NCI-H1930 (cell line): ENCODE results near the gene DAGLA.

Experiments
- DNase-seq, 2 experiments: peaks; one replicate each; lab custom pipeline; 2025; lab: John Stamatoyannopoulos, UW

The DAGLA gene

DNA sequence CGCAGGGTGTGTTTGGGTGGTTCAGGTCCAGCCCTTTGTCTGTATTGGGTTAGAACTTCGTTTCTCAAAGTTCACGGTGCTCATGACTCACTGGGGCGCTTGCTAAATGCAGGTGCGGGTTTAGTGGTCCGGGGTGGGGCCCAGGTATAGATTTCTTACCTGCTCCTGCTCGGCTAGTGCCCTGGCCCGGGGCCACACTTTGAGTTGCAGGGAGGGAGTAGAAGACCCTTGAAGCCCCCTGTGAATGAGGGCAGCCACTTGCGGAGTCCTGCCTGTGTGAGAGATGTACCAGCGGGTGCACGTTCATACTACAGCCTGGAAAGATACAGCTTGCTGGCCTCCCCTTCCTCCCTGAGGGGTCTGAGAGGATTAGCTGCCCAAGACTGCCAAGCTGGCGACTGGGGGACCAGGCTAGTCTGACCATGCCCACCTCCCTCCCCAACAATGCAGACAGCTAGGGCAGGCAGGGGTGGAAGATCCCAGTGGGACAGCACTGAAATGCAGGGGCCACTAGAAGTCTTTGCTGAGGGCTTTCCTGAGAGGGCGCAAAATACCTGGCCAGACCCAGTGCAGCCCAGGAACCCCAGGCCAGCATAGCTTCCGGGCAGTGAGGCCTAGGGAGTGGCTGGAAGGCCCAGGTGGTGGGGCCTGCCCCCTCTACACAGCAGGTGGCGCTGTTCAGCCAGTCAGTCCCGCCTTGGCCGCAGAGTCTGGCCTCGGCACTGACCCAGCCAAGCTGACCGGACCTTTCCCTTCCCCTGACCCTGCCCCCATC, 67.2 kb downstream of the DAGLA start:
- DNase-seq = peak in 1 of 2 experiments; percentile 44

DNA sequence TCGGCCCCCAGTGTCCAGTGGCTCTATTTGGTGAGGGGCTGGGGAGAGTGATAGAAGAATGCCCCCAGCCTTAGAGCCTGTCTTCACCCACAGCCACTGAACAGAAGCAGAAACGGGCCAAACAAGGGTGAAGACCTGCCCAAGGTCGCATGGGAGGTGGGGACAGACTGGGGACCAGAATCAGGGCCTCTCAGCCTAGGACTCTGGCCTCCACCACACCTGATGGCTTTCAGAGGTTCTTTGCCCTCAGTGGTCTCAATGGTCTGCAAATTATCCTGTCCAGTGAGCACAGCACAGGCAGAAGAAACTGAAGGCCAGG, 67.7 kb downstream of the DAGLA start:
- DNase-seq = no peak

DNA sequence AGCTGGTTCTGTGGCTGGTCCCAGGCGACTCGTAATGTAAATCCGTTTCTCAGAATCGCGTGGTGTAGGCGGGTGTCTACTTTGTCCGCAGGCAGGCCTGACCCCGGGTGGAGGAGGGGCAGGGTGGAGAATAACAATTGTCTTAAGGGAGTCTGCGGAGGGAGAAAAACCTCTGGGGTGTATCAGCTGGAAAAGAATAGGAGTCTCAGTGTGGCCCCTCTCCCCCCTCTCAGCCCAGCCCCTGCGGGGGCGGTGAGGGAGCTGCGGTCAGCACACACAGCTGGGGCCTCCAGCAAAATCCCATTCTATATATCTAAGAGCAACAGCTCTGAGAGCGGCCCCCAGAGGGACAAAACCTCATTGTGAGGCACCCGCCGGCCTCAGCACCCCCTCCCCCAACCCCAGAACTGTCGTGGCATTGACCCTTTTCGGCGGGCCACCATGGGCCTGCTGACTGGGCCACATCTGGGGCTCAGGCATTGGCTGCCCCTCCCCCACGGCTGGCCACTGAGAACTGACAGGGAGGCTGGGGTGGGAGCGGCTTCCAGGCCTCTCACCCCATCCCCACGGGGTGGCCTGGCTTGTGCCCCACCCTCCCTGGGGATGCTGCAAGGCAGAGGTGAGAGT, 69.5 kb downstream of the DAGLA start:
- no peak for DNase-seq

DNA sequence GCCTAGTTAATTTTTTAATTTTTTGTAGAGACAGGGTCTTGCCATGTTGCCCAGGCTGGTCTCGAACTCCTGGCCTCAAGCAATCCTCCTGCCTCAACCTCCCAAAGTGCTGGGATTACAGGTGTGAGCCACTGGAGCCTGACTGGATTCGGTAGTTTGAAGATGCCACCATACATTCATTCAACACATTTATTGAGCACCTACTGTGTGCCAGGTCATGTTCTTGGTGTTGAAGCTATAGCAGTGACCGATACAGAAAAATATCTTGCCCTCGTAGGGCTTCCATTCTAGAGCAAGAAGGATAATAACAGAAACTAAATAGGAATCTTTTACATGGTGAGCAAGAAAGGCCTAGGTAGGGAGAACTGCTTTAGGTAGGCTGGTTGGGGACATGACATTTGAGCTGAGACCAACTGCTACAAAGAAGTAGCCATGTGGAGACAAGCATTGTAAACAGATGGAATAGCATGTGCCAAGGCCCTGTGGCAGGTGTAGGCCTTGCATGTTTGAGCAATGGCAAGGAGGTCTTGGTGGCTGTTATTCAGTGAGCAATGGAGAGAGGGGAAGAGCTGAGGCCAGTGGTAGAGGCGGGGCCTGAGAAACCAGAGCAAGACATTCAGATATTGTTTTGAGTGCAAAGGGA, 70.6 kb downstream of the DAGLA start:
- DNase-seq = no peak

DNA sequence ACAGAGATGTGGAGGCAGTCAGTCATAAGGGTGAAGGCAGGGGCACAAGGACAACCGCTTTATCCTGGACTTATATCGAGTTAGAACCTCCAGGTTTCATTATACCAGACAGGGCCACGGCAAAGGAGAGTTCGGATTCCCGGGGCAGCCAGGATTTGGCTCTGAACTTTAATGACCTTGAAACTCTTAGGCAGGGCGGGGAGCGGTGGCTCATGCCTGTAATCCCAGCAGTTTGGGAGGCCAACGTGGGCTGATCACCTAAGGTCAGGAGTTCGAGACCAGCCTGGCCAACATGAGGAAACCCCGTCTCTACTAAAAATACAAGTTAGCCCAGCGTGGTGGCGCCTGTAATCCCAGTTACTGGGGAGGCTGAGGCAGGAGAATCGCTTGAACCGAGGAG, 71.2 kb downstream of the DAGLA start:
- DNase-seq = no peak

DNA sequence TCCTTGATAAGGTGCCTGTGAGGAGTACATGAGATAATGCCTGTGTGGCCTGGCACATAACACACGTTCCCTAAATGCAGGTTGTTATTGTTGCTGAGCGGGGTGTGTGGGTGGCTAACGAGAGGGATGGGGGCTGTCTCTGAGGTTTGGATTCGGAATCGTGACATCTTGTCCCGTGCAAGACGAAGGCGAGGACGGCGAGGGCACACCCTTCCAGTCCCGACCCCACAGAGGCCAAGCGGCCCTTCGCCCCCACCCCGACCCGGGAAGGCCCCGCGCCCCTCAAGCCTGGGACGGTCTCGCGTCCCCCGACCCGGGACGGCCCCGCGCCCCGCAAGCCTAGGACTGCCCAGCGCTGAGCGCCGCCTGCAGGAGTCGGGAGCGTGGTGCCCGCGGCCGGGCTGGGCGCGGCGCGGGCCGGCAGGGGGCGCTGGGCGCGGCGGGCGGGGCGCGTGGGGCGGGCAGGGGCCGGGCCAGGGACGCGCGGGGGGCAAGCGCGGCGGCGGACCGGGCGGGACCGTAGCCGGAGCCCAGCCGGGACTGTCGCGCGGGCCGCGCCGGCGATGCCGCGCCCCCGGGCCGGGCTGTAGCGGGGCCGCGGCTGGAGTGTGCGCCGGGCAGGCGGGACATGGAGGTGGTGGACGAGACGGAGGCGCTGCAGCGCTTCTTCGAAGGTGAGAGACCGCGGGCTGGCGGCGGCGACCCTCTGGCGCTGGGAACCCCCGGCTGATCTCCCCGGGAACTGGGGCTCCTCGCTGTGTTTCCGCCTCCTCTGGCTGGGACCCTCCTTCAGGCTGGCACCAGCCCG, 72.1 kb downstream of the DAGLA start, which contains the start of gene MYRF:
Gene MYRF, plus strand, starts transcription at position 520 of the 808 bp plus-strand sequence. Its CDS starts 109 bp downstream, at position 629.
- peak; percentile 50 to 78 for DNase-seq

DNA sequence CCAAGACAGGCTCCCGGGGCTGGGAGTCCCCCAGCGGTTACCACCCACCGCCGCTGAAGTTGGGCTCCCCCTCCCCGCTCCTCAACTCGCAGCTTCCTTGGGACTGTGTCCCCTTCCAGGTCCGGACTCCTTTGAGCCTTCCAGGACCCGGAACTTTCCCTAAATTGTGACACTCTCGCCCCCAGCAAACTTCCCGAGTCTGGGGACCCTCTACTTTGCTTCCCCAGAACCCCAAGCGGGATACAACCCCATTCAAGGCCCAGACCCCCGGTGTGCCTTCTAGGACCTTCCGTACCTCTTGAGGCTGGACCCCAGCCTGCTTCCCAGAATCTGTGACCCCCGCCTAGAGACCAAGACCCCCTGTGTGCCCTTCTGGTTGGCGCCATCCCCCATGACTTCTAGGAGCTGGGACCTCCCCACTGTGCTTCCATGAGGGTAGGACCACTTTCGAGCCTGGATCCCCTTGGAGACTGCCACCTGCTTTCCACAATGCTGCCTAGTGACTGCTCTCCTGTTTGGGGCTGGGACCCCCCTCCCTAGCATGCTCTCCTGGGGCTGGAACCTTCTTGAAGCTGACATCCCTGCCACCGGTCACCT, 72.8 kb downstream of the DAGLA start:
- no peak for DNase-seq

DNA sequence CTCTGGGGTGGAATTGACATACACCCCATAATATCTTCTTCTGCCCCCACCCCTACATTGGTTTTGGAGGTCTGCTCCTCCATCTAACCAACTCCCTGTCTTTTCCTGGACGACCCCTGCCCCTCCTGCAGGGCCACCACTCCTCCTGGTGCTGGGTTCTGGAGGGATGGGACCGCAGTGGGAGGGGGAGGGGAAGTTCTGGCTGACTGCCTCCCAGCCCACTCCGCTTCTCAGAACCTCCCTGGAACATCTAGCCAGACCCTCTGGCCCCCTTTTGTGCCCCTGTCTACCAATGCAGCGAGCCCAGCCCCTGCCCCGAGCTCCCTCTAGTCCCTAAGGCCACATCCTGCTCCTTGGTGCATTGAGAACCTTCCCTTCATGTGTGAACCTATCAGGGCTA, 73.5 kb downstream of the DAGLA start:
- no peak for DNase-seq

DNA sequence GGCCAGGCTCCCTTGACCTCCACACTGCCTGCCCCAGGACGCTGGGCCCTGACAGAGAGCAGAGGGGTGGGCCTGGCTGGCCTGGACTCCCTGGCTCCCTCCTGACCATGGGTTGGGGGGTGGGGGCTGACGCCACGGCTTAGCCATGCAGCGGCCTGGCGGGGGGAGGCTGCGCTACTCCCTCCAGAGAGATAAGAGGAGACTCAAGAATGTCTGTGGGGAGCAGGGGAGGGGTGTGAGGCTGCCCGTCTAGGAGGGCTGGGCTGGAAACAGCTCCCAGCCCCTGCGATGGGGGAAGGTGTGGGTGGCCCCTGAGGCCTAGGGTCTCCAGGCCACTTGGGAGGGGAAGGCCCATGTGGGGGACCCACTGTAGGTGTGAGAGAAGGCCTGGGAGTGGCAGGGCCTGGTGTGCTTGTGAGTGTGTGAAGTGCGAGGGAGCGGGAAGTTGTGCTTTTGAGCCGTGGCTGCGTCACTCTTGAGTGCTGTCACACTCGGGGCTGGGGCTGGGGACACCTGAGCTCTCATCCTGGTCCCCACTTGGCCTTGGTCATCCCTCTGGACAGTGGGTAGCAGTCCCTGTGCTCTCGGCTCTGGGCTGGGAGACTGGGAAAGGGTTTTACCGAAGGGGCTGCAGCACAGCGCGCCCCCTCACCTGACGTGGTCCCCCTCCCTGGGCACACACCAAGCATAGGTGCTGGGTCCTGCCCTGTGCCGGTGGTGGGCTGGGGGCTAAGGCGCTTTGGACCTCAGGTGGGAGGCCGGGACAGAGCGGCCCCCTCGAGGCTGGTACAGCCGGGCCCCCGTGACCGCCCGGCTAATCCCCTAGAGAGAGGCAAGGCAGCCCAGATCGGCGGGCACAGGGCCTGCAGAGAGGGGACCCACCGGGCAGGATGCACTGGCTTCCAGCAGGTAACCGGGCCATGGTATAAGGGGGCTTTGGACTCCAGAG, 74.6 kb downstream of the DAGLA start:
- DNase-seq = no peak

DNA sequence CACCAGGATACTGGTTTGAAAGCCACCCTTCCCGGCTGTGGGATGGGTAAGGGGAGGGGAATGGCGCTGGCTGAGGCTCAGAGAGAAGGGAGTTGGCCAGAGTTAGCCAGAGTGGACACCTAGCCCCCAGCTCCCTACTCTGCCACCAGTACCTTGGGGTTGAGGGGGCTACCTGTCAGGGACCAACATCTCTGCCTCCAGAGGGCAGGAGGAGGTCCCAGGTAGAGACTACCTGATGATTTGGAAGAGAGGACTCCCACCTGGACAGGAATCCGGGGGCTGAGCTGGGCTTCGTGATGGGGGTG, 75.9 kb downstream of the DAGLA start:
- DNase-seq = no peak

DNA sequence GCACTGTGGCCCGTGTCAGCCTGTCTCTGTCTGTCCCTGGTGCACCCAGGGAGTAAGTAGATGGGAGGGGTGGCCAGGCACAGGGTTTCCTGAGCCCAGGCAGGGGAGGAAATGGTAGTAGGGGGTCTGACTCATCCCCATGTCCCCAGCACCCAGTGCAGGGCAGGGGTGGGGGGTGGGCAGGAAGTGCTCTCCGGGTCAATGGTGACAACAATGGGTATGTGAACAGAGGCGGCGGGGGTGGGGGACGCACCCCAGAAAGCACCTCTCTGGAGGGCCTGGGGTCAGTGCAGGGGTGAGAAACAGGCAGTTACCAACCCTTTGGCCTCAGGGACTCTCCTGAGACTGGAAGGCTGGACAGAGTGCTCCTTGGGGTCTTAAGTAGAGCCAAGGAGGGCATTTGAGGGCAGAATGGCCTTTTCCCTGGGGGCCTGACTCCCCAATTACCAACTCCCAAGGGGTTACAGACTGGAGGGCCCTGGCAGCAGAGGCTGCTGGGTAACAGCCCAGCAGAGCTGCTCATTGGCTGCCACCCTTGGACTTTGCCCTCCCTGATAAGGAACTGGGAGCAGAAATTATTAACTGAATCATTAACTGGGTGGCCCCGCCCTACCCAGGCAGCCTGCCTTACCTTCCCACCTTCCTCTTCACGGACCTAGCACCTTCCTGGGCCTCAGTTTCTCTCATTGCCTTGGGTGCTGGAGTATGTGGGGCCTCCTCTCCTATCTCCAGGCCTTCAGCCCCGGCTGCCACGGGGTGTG, 76.4 kb downstream of the DAGLA start:
- DNase-seq = no peak

DNA sequence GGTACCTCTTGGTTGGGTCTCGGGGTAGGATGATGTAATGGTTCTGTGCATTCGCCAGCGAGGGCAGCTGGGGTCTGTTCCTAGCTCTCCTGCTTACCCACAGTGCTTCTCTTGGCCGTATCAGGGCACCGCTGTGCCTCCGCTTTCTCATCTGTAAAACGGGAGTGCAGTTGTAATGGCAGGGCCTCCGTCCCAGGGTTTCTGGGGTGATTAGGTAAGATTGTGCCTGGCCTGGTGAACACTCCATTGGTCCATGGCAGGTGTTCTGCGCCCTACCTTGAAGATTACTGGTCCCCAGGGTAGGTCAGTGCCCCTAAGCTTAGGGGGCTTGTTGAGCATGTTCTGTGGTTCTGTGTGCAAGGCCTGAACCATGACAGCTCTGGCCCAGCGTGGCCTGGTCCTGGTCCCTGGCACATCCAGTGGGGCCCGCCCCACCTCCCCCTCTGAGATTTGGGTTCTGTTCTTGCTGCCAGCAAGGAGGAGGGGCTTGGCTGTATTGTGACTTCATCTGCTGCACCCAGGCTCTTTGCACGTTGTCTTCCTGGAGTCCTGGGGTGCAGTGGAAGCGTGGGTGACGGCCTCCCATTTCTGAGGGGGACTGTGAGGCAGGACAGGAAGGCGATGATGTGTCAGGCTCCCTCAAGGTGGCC, 77.1 kb downstream of the DAGLA start:
- no peak for DNase-seq

DNA sequence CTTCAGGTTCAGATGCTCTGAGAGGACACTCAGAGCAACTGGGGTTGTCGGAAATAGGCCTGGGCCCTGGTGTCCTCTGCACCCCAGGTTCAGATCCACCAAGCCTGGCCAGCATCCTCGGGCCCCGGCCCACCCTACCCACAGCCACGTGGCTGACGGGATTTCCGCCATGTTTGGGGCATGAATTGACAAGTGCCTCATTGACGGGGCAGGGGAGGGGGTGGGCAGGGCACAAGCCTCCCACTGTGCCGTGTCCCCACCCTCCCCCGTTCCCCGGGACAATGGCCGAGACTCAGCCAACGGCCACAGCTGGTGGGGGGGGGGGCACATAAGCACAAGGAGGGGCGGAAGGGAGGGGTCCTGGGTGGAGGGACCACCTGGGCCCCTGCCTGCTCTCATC, 80.8 kb downstream of the DAGLA start:
- no peak for DNase-seq

DNA sequence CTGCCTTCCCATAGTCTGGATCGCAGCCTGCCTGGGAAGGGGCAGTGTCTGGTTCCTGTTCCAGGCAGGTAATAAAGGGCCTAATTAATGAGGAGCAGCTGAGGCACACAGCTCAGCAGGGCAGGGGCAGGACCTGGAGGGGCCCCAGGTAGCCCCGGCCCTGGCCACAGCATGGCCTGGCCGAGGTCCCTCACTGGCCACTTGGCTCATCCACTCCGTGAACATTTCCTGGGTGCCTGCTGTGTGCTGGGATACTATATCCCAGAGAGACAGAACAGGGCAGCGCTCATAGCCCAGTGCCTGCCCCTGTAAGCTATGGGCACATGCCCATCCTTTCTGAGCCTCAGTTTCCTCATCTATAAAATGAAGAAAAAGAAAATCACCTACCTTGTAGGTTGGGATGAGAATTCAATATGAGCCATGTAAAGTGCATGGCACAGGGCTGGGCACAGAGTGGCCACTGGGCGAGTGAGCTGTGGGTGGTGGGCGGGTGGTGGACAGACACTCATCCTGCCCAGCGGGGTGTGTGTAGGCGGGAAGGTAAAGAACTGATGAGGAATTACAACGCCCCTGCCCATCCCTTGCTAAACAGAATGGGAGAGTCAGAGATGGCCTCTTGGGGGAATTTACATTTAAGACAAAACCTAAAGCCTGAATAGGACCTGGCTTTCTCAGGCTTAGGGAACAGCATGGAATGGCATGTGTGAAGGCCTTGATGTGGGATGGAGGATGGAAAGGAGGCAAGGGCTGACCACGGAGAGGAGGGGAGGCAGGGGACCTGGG, 81.4 kb downstream of the DAGLA start:
- no peak for DNase-seq

DNA sequence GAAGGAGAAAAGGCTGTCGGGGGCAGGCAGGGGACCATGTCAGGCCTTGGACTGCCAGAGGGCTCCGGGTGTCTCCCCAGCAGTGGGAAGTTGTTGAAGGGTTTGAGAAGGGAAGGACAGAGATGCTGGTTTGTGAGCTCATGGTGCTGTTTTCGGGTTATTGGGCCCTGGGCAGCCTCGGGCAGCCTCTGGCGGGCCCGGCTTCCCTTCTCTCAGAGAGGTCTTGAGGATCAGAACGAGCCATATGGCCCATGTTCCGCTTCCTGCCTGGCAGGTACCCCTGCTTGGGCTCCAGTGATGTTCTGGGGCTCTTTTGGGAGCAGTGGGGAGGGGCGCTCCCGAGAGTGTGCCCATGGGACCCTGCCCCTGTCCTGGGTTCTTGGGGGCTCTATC, 82.0 kb downstream of the DAGLA start:
- DNase-seq = no peak

DNA sequence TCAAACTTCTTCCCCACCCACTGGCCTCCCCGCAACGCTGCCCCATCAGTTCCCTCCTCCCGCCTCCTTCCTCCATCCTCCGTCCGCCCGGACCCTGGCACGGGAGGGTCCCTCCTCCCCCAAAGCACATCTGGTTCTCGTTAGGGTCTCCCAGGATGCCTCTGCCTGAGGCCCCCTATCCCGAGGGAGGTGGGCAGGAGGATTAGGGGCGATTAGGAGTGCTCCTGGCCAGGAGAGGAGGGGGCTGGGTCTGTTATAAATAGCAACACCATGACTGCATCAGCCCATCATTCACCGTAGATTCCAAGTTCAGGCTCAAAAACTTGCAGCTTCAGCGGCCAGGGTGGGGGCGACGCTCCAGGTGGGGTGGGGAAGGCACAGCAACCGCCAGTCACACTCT, 82.6 kb downstream of the DAGLA start:
- no peak for DNase-seq

DNA sequence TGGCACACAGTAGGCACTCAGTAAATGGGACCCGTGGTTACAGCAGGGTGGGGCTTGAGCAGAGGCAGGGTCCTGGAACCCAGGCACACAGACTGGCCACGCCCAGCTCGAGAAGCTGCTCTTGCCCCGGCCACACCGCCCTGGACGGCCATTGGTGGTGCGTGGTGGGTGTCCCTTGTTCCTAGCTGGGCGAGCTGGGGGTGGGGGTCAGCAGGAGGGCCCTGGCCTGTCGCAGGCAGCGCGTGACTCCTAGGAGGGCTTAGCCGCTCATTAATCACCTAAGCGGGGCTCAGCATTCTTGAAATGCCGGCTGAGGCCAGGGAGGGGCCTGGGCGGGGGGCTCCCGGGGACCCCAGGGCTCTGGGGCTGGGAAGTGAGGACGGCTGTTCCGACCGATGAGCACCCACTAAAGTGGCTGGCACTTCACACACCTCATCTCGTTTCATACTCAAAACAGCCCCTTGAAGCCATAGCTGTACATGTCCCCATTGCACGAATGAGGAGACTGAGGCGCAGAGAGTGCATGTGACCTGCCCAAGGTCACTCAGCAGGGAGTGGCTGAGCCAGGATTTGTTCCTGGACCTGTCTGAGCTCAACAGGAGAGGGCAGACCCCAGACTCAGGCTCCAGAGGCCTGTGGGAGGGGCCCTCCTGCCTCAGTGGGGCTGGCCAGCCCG, 83.9 kb downstream of the DAGLA start:
- DNase-seq = no peak

DNA sequence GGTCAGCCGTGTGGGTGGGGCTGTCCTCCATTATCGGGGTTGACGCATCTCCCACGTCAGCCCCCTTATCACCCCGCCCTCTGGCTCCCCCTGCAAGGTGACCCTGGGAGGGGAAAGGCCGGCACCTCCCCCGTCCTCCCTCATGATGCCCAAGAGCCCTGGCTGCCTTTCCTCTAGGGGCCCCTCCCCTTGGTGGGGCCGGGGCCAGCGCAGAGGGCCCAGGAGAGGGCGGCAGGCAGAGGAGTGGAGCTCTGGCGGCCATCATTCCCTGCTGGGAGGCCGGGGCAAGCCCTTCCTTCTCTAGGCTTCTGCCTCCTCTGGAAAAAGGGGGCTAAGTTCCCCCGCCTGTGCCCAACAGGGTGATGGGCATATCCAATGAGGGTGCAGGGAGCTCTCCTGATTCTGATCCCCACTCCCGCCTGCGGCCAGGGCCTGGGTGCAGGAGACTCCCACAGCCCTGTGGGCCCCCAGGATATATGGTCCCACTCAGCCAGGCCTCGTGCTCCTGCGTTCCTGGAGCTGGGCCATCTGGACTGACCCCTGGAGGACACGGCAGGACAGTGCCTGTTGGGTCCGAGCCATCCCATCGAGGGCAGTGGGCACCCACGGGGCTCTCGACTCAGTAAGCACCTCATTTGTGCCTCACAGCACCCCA, 84.5 kb downstream of the DAGLA start:
- DNase-seq = no peak
